Cortex of kidney (tissue), 1 donor: ENCODE data around the gene DBT.
"Not testable (repeated sequence)": the region's sequence is repeated elsewhere in the genome, so short reads cannot be mapped to it uniquely, and the experiment has no call there.

Experiments used
- DNase-seq: peaks from one replicate; lab custom pipeline; 2025; lab: John Stamatoyannopoulos, UW

DBT gene

GRCh38 chr1:100249537-100250257 lies at the start of gene DBT:
DBT (minus strand) TSS chr1:100249834; CDS start chr1:100249820, 14 bp downstream.
- DNase-seq = no peak

- no peak for DNase-seq
These were observed 48.9 kb upstream of the DBT start for GRCh38 chr1:100298512-100298911.

DNA sequence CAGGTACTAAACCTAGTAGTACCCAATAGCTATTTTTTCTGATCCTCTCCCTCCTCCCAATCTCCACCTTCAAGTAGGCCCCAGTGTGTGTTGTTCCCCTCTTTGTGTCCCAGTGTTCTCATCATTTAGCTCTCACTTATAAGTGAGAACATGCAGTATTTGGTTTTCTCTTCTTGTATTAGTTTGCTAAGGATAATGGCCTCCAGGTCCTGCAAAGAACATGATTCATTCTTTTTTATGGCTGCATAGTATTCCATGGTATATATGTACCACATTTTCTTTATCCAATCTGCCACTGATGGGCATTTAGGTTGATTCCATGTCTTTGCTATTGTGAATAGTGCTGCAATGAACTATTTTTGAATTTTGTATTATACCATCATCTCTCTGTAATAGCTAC lies 47.4 kb upstream of the DBT start:
- not testable (repeated sequence) for DNase-seq

DNA sequence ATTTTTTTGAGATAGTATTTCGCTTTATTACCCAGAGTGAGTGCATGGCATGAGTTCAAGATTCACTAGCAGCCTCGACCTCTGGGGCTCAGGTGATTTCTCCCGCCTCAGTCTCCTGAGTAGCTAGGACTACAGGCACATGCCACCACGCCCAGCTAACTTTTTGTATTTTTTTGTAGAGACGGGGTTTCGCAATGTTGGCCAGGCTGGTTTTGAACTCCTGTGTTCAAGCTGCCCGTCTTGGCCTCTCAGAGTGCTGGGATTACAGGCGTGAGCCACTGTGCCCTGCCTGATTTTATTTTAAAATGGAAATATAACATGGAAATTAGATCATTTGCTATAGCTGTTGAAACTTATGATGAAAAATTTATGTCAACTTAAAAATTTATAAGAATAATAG lies 46.5 kb upstream of the DBT start:
- no peak for DNase-seq

DNA sequence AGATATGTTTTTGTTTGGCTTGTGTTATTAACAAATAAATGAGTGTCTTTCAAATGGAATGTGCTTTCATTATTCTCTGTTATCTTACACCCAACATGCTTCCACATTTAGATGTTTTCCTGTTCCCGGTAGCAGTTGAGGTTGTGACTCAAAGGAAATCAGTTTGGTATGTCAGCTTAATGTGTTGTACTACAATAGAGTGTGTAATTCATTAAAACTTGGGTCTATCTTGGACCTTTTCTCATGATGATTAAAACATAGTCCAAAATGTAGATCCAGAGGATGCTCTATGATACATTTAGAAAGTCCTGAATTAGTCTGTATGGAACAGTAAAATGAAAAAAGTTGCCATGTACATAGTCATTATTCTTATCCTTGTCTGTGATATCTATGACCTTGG lies 43.1 kb upstream of the DBT start:
- DNase-seq = no peak

DNA sequence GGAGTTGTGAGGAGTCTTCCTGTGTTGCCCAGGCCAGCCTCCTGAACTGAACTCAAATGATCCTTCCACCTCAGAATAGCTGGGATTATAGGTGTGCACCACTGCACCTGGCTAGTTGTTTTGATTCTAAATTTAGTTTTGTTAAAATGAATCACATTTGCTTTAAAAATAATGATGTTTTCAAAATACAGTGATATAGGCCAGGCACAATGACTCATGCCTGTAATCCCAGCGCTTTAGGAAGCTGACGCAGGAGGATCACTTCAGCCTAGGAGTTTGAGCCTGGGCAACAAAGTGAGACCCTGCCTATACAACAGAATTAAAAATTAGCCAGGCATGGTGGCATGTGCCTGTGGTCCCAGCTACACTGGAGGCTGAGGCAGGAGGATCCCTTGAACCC lies 40.7 kb upstream of the DBT start:
- no peak for DNase-seq

DNA sequence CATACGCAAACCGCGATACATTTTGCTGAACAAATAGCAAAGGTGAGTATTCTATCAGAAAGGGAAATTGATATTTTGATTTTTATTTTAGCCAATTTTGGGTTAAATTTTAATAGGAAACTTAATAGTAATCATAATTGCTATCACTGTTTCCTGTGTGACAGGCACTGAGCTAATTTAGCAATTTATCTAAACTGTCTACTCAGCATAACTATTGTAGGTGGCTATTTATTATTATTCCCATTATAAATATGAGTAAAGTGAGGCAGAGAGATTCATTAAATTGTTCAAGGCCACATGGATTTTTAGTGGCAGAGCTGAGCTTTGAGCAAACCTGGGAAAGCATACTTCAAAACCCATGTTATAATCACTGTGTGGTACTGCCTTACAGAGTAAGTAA lies 37.5 kb upstream of the DBT start:
- no peak for DNase-seq

GRCh38 chr1:100284591-100284990 lies 35.0 kb upstream of the DBT start:
- no peak for DNase-seq

GRCh38 chr1:100279954-100280682 lies 30.5 kb upstream of the DBT start:
- DNase-seq = no peak

- DNase-seq = no peak
These were observed 29.8 kb upstream of the DBT start for GRCh38 chr1:100279358-100279923.

DNA sequence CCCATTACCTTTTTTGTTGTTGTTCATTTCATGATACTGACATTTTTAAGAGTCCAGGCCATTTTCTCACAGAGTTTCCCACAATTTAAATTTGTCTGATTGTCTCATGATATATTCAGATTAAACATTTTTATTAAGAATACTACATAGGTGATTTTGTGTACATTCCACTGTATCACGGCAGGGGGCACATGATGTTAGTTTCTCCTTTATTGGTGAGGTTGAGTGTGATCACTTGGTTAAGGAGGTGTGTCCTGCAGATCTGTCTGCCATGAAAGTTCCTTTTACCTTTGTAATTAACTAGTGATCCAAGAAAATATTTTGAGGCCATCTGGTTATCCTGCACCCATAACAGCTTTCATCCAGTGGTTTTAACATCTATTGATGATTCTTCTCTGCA lies 28.2 kb upstream of the DBT start:
- DNase-seq = no peak

- no peak for DNase-seq
These were observed 18.6 kb upstream of the DBT start for GRCh38 chr1:100268202-100268601.

DNA sequence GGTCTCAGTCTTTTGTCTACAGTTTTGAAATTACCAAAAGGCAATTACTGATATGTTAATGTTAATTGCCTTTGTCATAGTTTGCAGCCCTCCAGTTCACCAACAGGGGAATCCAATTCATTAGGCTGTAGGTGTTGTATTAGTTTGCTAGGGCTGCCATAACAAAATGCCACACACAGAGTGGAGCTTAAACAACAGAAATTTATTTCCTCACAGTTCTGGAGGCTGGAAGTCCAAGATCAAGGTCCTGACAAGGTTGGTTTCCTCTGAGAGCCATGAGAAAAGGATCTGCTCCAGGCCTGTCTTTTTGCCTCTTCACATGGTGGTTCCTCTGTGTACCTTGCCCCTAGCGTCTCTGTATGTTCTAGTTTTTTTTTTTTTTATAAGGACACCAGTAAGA lies 17.6 kb upstream of the DBT start:
- DNase-seq = no peak

DNA sequence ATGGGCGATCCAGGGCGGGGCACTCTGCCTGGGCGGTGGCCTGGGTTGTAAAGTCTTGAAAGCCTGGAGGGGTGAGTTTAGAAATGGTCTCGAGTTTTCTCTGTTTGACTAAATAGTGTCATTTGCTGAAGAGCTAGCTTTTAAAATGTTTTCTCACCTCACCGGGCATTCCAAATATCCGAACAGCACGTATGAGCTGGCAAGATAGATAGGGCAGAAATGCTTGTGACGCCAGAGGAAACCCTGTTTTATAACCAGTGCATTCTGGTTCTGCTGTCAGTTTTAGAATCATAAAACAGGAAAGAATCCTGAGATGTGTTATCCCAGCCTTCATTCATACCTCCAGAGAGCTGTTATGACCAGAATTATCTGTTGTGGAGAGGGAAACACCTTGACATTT lies 17.1 kb upstream of the DBT start:
- DNase-seq = no peak

GRCh38 chr1:100265931-100266740 lies 16.5 kb upstream of the DBT start, which contains the start of gene RTCA:
RTCA (plus strand) TSS chr1:100266216; CDS start chr1:100266376, 160 bp downstream.
- DNase-seq = peak; percentile 44

DNA sequence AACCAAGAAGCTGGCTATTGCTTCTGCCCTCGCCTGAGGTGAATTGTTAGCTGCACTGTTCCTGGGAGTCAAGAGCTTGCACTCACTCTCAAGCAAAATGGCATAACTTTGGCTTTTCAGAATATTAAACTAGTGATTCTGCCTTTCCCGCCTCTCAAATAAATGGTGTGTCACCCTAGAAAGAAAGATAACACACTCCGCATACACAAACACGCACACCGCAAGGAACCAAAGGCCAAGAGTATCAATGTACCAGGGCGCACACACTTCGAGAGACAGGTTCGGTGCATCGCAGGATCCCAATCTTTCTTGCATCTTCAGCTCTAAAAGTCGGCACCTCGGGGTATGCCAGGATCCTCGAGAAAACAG lies 15.9 kb upstream of the DBT start:
- no peak for DNase-seq

- not testable (repeated sequence) for DNase-seq
These were observed 14.4 kb upstream of the DBT start for GRCh38 chr1:100264081-100264480.

DNA sequence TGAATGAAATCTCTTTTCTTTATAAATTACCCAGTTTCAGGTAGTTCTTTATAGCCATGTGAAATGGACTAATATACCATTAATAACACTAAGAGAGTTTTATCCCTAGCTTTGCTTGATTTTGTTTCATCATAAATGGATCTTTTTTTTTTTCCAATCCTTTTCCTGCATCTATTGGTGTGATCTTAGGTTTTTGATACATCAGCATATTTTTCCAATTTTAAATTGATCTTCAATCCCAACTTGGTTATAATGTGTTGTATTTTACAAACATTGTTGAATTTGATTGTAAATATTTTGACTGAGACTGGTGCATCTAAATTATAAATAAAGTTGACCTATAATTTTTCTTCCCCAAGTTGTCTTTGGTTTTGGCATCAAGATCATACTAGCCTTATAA lies 12.1 kb upstream of the DBT start:
- no peak for DNase-seq

DNA sequence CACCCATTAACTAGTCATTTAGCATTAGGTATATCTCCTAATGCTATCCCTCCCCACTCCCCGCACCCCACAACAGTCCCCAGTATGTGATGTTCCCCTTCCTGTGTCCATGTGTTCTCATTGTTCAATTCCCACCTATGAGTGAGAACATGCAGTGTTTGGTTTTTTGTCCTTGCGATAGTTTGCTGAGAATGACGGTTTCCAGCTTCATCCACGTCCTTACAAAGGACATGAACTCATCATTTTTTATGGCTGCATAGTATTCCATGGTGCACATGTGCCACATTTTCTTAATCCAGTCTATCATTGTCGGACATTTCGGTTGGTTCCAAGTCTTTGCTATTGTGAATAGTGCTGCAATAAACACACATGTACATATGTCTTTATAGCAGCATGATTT lies 8.8 kb upstream of the DBT start:
- not testable (repeated sequence) for DNase-seq

- not testable (repeated sequence) for DNase-seq
These were observed 6.6 kb upstream of the DBT start for GRCh38 chr1:100256273-100256672.

DNA sequence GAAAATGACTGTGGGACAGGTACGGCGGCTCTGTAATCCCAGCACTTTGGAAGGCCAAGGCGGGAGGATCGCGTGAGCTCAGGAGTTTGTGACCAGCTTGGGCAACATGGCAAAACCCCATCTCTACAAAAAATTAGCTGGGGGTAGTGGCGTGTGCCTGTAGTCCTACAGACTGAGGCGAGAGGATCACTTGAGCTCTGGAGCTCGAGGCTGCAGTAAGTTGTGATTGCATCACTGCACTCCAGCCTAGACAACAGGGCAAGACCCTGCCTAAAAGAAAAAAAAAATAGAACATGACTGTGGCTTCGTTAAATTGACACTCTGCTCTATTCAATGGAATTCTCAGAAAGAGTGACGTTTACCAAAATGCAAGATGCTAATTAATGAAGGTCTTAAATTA lies 3.9 kb upstream of the DBT start:
- no peak for DNase-seq

DNA sequence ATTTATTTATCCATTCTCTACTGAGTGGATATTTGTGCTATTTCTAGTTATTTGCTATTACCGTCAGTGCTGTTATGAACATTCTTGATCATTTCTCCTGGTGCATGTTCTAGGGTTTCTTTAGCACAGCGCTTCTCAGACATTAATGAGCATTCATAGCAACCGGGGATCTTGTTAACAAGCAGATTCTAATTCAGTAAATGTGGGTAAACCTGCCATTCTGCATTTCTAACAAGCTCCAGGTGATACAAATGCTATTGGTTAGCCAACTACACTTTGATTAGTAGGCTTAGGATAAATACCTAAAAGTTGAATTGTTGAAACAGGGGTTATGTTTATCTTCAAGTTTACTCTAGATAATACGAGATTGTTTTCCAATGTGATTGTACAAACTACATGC lies 3.3 kb upstream of the DBT start:
- DNase-seq = no peak
